ENCODE measurements around the gene MAP3K13.
"Not testable (repeated sequence)": the region's sequence is repeated elsewhere in the genome, so short reads cannot be mapped to it uniquely, and the experiment has no call there.

MAP3K13 gene

DNA sequence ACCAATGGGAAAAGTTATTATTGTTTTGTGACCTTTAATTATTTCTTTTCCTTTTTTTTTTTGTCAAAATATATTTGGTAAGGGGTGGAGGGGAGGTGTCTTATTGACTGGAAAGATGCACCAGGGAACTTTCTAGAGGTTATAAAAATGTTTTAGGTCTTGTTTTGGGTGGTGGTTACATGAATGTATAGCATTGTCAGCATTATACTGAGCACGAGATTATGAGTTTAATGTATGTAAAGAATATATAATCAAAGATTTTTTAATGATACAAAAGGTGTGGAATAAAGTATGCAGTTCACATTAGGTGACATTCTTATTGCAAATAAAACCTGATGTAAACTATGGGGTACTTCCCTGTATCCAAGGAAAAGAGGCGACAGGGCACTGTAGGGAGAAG lies 23.0 kb upstream of the MAP3K13 start:
- H3K27ac ChIP-seq = no peak overlapping the region
- H3K4me3 ChIP-seq = no peak overlapping the region

DNA sequence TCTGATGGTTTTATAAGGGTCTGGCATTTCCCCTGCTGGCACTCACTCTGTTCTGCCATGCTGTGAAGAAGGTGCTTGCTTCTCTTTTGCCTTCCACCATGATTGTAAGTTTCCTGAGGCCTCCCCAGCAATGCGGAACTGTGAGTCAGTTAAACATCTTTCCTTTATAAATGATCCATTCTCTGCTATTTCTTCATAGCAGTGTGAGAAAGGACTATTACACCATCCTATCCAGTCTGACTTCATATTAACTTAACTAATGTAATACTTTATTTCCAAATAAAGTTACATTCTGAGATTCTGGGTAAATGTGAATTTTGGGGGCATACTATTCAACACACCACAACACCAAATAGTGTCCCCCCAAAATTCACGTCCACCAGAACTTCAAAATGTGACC lies 22.2 kb upstream of the MAP3K13 start:
- H3K4me3 ChIP-seq = no peak overlapping the region
- H3K27ac ChIP-seq = no peak overlapping the region

DNA sequence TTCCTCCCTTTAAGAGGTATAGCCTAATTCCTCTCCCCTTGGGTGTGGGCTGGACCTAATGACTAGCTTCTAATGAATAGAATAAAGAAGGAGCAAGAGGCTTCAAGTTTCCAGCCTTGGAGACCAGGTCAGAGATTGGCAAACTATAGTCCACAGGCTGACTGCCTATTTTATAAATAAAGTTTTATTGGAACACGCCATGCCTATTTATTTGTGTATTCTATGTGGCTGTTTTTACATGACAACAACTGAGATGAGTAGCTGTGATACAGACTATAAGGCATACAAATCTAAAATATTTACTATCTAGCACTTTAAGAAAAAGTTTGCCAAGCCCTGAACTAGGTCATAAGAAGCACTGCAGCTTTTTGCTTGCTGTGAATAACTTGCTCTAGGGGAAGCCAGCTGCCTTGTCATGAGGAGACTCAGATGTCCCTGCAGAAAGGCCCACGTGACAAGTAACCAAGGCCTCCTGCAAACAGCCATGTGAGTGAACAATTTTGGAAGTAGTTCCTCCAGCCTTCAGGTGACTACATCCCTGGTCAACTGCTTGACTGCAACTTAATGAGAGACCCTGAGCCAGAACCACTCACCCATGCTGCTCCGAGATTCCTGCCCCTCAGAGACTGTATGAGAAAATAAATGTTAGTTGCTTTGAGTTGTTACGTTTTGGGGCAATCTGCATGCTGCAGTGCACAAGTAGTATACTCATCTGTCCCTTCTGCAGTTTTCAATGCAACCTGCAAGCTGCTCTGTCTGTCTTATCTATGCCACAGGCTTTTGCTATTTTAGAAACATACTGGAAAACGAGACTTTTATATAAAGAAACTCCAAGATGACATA lies 21.1 kb upstream of the MAP3K13 start:
- no peak overlapping the region for H3K4me3 ChIP-seq

DNA sequence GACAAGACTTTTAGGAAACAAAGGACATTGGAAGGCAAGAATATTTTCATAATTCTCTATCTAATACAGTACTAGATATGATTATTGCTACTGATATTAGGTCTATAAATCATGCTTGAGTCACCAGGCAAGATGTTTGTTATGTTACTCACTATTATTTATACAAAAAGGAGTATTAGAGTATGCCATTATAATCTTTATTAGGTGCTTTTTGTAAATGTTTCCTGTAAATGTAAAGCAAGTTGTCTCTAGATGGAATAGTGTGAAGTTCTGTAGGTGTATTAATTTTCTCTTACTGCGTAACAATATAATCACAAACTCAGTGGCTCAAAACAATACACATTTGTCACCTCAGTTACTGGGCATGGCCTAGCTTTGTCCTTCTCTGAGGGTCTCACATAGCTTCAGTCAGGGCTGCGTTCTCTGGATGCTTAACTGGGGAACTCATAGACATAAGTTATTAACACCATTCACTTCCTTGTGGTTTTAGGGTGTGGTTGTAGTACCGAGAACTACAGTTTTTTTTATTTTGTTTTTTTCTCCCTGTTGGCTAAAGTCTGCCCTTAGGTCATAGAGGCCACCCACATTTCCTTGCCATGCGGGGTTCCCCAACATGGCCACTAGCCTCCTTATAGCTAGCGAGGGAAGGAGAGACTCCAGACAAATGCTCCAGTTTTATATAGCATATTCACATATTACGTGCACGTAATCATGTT lies 20.3 kb upstream of the MAP3K13 start:
- Histone ChIP-seq H3K4me3 (no peak overlapping the region), H3K27ac (no peak overlapping the region)

More for the DNA sequence above, 21.1 kb upstream of the MAP3K13 start:
- H3K27ac ChIP-seq = no peak overlapping the region

DNA sequence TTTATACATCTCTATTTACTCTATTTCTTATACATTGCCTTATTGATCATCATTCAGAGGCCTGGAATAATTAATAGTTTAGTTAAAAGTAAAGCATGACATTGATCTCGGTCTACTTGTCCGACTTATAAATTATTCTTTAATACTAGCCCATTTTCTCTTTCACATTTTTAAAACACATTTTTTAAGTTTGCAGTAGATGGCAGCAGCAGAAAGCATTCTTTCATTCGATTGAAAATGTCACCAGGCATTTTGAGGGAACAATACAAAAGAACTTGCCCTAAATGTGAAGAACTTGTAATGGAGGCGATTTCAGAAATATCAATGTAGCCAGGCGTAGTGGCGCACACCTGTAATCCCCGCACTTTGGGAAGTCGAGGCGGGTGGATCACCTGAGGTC lies 15.5 kb upstream of the MAP3K13 start:
- Histone ChIP-seq H3K27ac (no peak overlapping the region), H3K4me3 (no peak overlapping the region)

DNA sequence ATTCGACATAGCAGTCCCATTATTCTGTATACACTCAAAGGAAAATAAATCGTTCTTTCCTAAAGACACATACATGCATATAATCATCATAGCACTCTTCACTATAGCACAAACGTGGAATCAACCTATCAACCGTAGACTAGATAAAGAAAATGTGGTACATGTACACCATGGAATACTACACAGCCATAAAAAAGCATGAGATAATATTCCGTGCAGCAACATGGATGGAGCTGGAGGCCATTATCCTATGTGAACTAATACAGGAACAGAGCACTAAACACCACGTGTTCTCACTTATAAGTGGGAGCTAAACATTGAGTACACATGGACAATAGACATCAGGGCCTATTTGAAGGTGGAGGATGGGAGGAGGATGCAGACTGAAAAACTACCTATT lies 12.1 kb upstream of the MAP3K13 start:
- Histone ChIP-seq H3K27ac (no peak overlapping the region), H3K4me3 (no peak overlapping the region)

DNA sequence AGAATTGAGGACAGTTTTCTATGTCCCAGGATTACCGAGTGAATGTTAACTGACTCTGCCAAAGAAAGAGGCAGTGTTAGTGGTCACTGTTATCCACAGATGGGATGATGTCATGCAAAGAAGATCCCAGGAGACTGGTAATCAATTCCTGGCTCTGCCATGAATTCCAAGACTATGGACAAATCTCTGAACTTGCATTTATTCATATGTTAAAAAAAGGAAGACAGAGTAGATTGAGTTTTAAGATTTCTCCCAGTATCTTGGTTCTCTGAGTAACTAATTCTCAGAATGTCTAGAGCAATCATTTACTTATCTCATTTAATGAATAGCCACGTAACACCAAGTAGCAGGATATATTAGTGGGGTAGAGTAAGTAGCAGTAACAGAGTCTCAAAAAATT lies 11.5 kb upstream of the MAP3K13 start:
- Histone ChIP-seq H3K4me3 (no peak overlapping the region), H3K27ac (no peak overlapping the region)

DNA sequence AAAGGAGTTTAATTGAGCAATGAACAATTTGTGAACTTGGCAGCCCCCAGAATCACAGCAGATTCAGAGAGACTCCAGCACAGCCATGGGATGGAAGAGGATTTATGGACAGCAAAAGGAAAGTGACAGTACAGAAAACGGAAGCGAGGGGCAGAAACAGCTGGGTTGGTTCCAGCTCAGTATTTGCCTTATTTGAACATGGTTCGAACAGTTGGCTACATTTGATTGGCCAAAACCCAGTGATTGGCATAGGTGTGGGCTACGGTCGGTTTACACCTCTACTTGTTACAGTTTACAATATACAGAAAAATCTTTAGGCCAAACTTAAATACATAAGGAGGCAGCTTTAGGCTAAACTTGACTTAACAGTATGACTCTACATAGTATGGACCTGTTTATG lies 9.7 kb upstream of the MAP3K13 start:
- Histone ChIP-seq H3K4me3 (no peak overlapping the region), H3K27ac (no peak overlapping the region)

DNA sequence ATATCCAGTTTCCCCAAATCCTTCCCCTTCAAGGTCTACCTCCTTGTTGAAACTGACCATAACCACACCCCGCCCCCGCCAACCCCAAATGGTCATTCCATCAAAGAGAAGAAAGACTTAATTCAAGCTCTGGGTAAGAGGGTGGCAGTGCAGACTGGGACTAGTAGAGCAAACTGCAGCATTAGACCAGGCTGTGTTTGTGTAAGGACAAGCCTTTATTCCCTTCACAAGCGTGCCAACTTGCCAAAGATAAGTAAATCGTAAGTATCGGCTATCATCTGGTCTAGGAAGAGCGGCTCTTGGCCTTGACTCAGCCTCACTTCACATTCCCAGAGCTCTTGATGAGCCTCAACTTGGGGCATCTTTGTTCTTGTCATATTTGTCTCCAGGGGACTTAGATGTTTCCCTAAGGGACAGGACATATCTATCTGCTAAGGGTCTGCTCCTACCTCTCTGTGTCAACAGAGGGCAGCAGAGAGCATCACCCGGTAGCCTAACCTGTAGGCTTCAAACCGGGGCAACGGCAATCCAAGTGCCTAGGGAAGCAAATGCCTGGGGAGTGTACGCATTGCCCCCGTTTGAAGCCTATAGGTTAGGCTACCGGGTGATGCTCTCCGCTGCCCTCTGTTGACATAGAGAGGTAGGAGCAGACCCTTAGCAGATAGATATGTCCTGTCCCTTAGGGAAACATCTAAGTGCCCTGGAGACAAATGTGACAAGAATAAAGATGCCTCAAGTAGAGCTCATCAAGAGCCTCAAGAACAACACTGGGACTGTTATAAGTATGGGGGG lies 8.9 kb upstream of the MAP3K13 start:
- Histone ChIP-seq H3K4me3 (no peak overlapping the region), H3K27ac (no peak overlapping the region)

DNA sequence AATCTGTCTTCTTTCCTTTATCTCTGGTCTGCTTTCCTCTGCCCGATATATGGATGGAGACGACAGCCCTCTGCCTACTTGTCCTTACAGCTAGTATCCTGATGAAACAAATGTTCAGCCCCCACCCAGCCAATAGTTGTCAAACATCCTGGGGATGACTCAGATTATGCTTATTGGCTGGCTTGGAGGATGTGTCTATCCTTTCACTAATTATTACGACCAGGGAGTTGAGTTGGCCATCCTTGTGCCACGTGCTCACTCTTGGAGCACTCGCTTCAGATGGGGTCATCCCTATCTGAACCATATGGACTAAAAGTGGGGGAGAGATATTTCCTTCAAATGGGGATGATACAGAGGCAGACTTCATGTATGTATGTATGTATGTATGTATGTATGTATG lies 6.4 kb upstream of the MAP3K13 start:
- Histone ChIP-seq H3K27ac (no peak overlapping the region), H3K4me3 (no peak overlapping the region)

DNA sequence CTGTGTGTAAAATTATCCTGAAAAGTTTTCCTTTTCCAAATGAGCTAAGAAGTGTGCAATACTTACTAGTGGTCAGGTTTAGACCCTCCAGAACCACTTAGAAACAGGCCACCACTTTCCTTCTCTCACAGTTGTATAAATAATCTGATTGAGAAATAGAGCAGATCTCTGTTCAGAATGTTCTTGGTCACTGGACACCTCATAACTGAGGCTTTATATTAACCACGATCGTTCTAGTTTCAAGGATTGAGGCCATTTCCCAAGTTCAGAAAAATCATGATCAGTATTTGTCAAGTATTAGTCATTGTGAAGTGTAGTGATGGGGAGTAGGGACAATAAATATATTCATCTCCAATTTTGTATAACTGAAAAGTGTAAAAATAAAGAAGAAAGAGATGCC lies 1.0 kb upstream of the MAP3K13 start:
- H3K4me3 ChIP-seq = no peak overlapping the region
- H3K27ac ChIP-seq = no peak overlapping the region

DNA sequence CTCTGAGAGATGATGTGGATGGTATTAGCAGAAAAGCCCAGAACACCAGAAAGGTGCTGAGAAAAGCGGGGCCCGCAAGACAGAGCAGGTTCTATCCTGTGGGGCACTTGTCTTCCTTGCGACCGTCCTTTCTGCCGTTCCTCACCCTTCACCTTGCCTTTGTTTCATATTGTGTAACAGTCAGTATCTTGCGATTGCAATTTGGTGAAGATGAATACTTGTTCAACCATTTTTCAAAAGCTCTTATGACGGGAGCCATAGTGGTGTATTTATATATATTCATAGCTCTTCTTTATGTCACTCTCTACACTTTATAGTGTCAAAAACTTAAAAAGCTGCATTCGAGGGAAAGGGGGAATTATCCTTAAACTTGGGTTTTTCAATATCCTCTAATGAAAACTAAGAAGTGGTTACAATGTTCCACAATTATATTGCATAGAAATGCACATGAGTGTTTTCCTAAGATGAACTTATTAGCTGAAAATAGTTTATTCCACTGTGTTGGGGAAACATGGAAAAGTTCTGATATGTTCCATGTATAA lies 797 bp downstream of the MAP3K13 start:
- Histone ChIP-seq H3K4me3 (peak overlapping the region; percentile 34 to 53 (median 40)), H3K27ac (peak overlapping the region in 15 of 21 experiments; percentile 0 to 81 (median 69))

DNA sequence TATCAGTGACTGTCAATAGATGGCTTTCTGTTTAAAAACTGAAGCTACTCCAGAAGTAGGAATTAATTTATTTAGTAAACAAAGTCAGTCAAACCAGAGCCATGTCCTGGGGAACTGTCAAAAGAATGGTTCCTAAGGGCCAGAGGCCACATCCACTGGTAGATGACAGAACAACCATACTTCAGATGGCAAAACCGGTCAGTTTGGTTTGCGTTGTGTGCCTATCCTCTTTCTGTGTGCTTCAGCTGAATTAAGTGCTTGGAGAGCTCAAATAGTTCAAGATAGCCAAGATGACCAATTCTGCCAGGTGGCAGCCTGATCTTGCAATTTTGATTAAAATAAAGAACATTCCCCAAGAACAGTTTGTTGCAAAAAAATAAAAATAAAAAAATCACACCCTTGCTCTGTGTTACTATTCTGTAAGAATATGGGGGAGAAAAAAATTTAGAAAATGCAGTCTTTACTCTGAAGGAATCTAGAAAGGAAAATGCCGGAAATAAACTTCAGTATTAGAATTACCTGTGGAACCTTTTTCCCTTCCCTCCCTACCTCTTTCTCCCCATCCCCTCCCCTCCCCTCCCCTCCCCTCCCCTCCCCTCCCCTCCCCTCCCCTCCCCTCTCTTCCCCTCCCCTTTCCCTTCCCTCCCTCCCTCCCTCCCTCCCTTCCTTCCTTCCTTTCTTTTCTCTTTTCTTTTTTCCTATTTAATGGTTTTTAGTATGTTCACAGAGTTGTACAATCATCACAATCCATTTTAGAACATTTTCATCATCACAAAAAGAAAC lies 2.5 kb downstream of the MAP3K13 start:
- H3K27ac ChIP-seq = no peak overlapping the region
- no peak overlapping the region for H3K4me3 ChIP-seq

DNA sequence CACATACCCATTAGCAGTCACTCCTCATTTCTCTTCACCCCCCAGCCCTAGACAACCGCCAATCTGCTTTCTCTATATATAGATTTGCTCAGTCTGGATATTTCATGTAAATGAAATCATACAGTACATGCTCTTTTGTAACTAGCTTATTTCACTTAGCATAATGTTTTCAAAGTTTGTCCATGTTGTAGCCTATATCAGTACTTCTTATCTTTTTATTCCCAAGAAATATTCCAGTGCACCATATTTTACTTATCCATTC lies 3.1 kb downstream of the MAP3K13 start:
- no peak overlapping the region for H3K4me3 ChIP-seq
- no peak overlapping the region for H3K27ac ChIP-seq

DNA sequence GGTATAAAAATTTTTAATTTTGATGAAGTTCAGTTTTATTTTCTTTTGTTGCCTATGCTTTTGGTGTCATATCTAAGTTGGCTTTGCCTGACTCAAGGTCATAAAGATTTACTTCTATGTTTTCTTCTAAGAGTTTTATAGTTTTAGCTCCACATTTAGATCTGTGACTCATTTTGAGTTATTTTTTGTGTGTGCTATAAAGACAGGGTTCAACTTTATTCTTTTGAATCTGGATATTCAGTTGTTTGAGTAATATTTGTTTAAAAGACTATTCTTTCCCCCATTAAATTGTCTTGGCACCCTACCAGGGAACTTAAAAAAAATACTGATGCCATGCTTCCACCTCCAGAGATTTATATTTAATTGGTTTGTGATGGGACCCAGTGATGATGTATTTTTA lies 4.0 kb downstream of the MAP3K13 start:
- Histone ChIP-seq H3K27ac (no peak overlapping the region), H3K4me3 (no peak overlapping the region)

DNA sequence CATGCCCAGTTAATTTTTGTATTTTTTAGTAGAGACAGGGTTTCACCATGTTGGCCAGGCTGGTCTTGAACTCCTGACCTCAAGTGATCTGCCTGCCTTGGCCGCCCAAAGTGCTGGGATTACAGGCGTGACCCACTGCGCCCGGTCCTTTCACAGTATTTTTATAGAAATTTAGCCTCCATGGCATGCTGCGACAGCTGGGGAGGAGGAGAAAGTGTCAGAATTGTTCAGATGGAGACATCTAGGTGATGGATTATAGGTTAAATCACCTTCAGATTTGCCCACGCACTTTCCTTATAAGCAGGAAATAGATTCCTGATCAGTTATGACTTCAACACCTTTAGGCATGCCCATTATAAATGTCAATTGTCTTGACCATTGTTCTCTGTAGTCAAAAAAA lies 7.4 kb downstream of the MAP3K13 start:
- H3K27ac ChIP-seq, H3K4me3 ChIP-seq: not testable (repeated sequence)

DNA sequence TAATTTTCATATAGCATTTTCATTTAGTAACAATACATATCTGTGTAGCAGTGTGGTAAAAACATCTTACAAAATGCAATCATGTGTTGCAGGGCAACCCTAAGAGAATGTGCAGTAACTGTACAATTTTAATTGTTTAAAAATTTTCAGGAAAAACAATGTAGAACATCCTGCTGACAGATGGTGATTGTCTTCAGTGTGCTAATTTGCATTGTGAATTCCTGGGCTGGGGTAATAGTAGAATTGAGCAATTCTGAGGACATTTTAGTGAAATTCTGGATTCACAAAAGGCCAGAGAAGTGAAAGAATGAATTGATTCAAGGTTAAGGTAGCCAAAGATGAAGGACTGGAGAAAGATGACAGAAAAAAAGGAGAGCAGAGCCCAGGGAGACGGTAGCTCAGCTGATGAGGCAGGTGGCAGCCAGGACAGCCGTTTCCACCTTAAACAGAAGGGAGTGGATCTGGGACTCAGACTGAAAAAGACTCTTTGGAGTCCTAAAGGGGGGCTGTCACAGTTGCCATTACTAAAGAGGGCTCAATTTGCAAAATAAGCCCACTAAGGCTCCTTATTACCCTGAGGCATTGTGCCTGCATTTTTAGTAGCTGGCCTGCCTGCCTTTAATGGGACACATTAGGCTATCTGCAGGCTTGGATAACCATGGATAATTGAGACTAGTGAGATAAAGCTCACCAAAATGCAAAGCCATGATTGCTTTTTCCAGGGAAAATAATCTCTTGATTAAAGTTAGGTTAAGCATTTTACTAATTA lies 8.6 kb downstream of the MAP3K13 start:
- Histone ChIP-seq H3K27ac (no peak overlapping the region), H3K4me3 (no peak overlapping the region)

DNA sequence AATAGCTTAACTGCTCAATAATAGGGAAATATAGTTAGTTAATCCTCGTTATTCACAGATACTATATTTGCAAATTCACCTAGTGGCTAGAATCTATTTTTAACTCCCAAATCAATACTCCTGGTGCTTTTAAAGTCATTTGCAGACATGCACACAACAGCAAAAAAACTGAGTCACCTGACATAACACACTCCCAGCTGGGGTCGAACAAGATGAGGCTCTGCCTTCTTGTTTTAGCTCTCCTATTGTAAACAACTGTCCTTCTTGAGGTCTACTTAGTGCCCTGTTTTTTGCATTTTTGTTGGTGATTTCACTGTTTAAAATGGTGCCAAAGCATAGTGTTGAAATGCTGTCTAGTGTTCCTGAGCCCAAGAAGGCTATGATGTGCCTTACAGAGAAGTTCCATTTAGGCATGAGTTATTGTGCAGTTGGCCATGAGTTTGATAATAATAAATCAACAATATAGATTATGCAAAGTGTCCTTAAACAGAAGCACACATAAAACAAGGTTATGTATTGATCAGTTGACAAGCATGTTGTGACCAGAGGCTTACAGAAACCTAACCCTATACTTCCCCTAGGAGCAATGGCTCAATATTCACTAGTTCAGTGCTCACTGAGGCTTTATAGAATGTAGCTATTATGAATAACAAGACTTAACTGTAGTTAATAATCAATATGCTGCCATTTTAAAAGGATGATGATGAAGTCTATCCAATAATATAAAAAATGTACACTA lies 18.6 kb downstream of the MAP3K13 start:
- no peak overlapping the region for H3K4me3 ChIP-seq
- H3K27ac ChIP-seq = no peak overlapping the region

All from skin epidermis (tissue), 12 donors.